CD4-positive, alpha-beta T cell treated with Interleukin-17A for 1 hour (primary cell): ENCODE data around the gene RBFA.

Source experiments
- DNase-seq: peaks from one replicate; pipeline ENCODE4 v3.0.0-alpha.2; 2020

The RBFA gene

DNA sequence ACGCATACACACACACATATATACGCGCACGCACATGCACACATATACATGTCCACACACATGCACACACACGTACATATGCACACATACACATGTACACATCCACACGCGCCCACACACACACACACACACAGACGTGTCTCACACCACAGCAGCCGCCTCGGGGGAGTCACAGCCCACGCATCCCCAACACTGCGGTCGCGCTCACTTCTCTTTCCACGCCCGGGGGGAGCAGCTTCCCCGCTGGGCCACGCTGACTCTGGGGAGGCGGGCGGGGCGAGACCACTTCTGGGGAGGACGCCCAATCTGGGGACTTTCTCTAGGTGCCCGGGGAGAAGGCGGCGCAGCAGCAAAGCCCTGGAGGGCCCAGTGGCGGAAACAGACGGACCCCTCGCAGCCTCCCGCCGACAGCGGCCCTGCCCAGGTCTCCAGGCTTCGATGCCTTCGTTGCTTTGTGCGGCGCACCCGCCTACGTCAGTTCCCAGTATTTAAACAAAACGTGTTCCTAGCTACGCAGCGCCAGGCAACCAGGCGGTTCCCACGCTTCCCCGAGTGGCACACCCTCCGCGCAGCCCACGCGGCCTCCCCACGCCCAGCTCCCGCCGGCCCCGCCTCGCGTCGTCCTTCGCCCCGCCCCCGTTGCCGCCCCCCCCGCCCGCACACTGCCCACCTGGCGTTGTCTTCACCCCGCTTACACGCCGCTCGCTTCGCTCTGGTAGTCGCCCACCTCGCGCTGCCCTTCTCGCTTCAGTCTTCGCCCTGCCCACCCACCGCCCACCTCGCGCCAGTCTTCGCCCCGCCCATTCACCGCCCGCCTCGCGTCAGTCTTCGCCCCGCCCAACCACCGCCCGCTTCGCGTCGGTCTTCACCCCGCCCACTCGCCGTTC lies 810 bp upstream of the RBFA start:
- peak; percentile 84 for DNase-seq

DNA sequence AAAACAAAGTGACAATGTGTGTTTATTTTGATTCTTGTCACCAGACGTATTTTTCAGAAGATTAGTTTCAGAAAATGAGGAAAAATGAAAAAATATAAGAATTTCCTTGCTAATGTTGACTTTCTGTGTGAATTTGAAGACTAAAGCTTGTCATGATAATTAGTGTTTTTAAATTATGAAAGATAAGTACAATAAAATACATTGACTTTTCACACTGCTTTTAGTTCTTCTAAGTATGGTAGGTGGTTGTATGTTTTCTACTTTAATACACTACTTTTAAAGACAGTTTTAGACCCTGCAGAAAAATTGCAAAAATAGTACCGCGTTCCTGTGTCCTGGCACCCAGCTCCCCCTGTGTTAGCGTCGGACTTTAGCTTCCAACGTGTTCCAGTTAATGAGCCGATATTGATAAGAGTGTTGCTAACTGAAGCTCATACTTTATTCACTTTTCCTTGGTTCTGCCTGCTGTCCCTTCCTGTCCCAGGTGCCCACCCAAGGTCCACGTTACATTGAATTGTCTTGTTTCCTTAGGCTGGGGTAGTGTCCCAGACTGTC lies 695 bp downstream of the RBFA start:
- no peak for DNase-seq

DNA sequence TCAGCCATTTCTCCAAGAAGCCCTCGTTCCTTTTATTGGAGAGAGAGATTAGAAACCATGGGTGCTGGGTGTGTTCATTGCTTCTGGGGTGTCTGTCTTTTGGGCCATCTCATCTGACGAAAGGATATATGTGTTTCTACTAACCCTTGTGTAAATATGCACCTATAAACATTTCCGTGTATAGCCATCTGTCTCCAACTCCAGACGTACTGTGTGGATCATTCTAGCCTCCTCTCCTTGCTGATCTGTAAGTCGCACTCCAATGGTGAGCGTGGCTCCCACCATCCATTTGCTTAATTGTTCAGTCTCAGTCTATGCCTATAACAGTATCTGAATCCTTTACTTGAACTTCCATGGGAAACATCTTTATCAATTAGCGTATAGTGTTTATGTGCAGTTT lies 1.8 kb downstream of the RBFA start:
- no peak for DNase-seq

DNA sequence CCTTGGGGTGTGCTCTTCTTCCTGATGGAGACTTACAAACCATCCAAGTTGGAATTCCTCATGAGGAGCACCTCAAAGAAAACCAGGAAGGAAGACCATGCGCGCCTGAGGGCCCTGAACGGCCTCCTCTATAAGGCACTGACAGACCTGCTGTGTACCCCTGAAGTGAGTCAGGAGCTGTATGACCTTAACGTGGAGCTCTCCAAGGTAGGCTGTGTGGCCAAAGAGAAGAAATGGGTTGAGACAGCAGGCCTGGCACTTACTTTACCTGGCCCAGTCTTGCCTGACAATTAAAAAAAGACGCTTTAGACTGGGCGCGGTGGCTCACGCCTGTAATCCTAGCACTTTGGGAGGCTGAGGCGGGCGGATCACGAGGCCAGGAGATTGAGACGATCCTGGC lies 3.1 kb downstream of the RBFA start:
- DNase-seq = no peak

DNA sequence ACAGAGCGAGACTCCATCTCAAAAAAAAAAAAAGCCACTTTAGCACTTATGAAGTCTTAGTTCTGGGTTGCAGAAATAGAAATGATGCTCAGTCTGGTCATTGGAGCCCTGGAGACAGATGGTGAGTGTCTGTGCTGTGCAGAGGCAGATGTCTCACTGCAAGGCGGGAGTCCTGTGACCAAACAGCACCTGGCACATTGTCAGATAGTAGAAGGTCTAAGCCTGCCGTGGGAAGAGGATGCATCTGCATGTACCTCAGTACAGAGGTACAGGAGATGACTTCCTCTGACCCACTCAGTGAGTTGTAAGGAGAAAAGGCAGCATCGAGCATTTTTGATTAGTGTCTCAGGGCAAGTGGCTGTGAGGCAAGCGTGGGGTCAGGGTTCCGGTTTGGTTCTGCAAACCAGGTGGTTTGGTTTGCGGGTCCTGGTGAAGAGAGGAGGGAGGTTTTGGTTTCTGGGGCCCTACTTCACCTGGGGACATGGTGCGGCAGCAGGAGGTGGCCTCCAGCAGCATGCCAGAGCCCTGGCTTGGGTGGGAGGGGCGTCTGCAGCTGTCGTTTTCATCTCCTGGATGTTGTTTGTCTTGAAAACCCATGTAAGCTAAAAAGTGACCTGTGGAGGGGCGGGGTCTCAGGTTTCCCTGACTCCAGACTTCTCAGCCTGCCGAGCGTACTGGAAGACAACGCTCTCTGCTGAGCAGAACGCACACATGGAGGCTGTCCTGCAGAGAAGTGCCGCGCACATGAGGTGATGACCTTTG lies 3.8 kb downstream of the RBFA start:
- DNase-seq = no peak

DNA sequence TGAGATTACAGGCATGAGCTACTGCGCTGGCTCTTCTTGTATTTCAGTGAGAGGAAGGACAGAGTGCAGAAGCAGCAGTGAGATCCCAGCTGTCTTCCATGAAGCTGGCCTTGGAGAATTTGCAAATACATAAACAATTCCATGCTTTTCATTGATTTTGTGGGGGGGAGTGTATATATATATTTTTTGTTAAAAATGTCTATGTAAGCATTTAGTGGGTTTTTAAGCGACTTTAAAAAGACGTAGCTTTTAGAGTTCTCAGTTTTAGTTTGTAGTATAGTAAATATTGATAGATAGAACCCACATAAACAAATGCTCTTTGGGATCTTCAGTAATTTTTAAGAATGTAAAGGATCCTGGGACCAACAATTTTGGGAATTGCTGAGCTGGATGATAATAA lies 6.3 kb downstream of the RBFA start:
- no peak for DNase-seq

DNA sequence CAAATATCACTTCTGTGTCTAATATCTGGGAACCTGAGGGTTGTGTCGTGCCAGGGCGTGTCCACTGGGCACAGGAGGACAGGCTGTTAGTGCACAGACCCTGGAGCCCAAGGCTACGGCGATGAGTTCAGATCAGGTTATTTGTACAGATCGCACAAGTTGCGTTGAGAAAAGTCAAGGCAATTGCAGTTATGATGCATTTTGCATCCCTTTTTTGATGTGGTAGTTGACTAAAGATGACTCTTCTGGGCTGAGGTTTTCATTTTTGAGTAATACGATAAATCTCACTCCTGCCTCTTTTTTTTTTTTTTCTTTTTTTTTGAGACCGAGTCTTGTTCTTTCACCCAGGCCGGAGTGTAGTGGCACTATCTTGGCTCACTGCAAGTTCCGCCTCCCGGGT lies 7.2 kb downstream of the RBFA start:
- DNase-seq = no peak

DNA sequence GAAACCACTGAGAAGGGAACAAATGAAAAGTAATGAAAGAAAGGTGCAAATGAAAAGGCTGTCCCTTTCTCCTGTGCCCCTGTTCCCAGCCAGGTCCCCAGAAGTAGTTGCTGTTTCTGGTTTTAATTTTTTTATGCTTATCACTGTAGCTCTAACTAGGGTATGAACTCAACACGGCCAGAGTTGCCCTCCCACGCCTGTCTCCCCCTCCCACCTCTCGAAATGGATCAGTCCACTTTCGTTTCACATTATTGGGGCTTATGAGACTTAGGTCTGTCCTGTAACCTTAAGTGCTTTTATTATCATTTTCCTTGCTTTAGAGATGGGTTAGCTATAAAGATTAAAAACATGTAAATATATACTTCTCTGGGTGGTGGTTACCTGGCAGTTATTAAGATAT lies 8.6 kb downstream of the RBFA start:
- DNase-seq = peak; percentile 17

DNA sequence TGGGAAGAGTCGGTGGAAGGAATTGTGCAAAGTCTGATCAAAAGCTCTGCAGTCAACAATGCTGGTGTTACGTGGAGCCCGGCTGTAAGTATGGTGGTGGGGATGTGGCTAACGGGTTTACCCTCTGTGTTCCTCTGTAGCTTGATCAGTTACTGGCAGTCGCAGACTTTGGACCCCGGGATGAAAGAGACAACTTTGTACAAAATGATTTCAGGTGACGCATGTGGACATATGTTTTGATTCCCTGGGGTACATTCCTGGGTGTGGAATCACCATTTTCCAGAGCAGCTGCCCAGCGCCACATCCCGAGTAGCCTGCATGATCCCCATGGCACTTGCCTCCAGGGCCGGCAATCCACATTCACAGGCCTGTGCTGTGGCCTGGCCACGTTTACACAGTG lies 9.8 kb downstream of the RBFA start:
- DNase-seq = no peak

DNA sequence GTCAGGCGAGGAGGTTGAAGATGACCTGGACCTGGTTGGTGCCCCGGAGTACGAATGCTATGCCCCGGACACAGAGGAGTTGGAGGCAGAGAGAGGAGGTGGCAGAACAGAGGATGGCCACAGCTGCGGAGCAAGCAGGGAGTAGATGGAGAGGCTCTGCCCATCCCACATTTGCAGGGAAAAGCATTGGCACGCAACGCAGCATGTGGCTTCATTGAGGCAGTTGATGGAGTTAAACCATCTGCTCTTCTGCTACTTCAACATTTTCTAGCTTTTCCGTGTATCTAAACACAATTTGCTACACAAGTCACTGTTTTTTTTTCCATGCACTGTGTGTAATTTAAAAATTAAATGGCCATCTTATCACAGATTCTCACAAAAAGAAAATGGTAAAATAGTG lies 11.8 kb downstream of the RBFA start:
- DNase-seq = no peak

DNA sequence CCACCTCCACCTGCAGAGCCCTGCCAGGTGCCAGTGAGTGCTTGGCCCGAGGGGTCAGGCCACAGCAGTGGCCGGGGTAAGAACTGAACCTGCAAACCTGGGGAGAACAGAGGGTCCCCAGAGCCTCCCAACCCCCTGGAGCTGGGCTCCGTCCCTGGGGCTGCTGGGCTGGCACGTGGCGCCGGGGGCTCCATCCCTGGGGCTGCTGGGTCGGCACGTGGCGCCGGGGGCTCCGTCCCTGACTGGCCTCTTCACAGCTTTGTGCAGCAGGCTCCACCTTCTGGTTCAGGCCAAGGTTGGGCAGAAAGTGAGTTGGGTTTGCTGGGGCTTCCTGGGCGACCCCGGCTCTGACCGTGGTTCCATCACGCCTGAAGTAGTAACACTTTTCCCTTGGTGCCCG lies 12.2 kb downstream of the RBFA start:
- no peak for DNase-seq

DNA sequence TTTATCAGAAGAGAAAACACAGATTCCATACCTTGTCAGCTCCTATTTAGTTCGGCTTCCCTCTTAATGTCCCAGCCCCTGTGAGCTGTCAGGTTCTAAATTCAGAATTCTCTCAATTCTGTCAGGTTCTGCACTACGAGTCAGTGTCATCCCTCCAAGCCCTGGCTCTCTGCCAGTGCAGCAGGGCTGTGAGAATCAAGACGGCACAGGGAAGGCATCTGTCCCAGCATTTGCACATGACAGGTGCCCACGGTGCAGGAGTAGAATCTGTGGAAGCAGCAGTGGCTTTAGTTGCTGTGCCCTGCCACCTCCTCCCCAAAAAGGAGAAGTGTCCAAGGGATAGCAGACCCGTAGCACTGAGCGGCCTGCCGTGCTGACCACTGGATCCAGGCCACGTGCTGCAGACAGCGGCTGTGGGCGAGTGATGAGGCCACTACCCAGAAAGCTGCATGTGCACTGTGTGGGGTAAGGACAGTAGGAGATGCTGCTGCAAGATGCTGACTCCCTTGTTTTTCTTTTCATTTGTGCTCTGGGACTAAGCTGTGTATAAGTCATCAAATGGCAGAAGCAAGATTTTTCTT lies 12.8 kb downstream of the RBFA start:
- no peak for DNase-seq

DNA sequence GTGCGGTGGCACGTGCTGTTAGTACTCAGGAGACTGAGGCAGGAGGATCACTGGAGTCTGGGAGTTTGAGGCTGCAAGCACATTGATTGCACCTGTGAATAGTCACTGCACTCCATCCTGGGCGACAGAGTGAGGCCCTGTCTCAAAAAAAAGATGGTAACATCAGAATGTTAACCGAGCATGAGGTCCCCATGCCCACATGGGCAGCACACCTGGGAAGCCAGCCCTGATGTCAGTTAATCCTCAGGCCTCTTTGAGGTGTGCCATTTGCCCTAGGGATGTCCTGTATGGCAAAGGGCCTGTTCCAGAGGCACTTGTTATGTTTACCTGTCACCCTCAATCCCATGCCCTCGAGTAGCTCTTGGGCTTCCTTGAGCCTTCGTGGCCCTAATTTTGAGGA lies 16.6 kb downstream of the RBFA start:
- no peak for DNase-seq

DNA sequence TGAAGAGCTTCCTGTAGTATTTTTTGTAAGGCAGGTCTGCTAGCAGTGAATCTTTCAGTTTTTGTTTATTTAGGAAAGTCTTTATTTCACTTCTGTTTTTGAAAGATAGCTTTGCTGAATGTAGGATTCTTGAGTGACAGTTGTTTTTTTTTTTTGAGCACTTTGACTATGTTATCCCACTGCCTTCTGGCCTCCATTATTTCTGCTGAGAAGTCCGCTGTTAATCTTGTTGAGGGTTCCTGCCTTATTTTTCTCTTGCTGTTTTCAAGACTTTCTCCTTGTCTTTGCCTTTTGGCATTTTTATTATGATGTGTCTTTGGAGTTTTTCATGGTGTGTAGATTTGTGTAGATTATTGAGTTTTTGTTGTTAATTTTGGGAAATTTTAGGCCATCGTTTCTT lies 21.9 kb downstream of the RBFA start:
- no peak for DNase-seq

DNA sequence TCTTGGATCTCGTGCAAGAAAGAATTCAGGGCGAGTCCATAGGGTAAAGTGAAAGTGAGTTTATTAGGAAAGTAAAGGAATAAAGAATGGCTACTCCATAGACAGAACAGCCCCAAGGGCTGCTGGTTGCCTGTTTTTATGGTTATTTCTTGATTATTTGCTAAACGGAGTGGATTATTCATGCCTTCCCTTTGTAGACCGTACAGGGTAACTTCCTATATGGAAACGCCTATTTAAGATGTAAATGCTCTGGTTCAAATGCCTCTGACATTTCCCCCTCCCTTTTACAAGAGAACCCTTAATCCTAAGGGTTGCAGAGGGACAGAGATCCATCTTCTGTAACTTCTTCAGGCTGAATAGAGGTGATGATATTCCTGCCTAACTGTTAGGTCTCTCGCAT lies 25.7 kb downstream of the RBFA start:
- DNase-seq = no peak

DNA sequence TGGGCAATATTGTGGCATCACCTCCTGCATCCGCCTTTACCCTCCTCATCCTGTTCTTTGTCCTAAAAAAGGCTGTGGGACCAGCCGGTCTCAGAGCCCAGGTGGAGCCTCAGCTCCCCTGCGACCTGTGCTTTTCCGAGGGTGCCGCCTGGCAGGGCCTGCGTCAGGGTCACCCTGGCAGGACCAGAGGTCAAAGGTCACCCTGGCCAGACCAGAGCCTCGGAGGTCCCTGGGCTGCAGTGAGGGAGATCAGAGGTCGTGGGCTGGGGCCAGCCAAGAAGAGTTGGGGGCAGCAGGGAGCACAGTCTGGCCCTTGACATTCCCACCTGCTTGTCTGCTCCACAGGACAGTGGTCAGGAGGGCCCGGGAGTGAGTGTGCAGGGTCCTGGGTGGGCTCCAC lies 31.5 kb downstream of the RBFA start:
- no peak for DNase-seq

DNA sequence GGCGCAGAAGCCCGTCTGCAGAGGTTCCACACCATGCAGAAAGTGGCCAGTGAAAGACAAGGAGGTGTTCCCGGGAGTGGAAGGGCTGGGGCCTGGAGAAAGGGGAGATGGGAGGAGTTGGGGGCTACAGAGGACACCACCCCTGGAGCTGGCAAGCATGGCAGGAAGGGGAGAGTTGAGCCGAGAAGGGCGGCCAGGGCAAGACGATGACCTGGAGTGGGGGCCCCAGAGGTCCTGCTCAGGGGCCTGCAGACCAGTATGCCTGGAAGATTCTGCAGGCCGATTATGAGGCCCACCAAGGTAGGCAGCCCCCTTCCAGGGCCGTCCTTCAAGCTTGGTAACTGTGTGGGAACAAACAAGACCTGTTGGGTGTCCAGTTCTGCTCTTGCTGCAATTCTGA lies 33.1 kb downstream of the RBFA start:
- DNase-seq = no peak

DNA sequence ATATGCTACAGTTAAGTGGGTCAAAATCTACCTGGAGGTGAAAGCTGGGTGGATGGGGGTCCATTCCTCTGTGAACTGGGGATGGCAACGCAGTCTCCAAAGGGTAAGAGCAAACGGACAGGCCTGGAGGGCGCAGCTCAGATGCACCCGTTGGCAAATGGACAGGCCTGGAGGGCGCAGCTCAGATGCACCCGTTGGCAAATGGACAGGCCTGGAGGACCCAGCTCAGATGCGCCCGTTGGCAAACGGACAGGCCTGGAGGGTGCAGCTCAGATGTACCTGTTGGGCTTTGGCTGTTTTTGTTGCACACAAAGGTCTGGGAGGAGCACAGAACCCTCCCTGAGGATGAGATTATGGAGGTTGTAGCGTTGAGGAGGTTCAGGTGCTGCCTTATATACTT lies 33.7 kb downstream of the RBFA start:
- DNase-seq = no peak

DNA sequence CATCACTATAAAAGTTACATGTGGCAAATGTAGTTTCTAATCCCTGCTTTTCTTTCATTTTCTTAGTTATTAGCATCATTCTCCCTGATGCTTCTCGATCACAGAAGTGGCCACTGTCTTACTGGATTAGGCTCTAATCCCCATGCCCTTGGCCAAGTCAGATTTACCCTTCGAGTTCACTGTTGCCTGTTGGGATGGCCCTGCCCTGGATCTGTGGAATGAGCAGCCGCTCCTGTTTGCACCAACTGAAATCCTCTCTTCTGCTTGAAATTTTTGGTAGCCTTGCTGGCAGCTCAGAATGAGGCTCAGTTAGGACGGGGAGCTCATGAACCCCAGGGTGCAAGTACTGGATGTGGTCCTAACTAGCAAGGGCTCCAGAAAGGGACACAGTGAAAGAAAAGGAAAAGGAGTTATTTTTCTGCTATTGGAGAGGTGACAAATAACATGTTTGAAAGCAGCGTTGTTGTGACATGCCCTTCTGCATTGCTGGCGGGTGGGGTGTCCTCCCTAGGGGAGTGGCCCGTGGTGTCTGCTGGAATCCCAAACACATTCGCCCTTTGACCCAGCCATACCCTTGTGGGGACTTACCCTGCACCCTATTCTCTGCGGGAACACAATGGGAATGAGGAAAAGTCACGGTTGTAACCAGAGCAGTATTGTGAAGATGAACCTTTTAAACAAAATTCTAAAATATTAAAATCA lies 34.5 kb downstream of the RBFA start:
- no peak for DNase-seq

DNA sequence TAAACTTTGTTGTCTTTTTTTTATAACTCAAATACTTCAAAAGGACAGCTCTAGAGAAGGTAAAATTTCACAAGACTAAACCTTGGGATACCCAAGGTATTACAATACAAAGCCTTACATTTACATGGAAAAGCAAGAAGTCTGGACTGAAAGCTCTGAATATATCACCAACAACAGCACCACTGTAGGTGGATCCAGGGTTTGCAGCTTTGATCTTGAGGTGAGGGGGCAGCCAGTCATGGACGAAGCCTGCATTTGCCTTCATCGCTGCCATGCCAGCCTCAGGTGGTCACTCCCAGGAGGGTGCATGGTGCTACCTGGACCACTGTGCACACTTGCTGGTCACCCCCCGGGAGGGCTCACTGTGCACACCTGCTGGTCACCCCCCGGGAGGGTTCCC lies 36.6 kb downstream of the RBFA start:
- no peak for DNase-seq

DNA sequence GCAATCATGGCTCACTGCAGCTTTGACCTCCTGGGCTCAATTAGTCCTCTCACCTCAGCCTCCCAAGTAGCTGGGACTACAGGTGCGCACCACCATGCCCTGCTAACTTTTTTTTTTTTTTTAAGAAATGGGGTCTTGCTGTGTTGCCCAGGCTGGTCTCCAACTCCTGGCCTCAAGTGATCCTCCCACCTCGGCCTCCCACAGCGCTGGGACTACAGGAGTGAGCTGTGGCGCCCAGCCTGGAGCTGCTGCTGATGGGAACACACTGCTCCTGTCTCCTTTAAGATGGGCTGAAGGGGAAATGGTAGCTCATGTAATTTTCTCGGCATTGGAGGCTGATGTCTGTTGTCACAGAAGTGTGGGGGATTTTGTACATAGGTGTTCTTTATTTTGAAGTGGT lies 39.9 kb downstream of the RBFA start:
- DNase-seq = no peak

DNA sequence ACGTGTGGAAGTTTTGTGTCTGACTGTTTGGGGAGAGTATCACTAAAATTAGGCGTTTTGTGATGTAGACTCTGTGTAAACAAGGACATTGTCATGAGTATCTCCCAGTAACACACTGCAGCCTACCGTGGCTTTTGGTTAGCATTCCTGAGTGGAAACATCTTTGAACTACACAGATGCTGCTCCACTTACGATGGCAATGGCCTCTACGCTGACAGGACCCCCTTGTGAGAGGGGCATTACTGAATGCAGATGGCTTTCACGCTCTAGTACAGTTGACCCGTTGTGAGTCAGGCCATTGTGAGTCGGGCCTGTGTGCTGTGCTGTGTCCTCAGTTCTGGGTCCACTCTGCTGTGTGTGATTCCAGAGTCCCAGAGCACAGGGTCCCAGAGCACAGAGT lies 40.5 kb downstream of the RBFA start:
- no peak for DNase-seq

DNA sequence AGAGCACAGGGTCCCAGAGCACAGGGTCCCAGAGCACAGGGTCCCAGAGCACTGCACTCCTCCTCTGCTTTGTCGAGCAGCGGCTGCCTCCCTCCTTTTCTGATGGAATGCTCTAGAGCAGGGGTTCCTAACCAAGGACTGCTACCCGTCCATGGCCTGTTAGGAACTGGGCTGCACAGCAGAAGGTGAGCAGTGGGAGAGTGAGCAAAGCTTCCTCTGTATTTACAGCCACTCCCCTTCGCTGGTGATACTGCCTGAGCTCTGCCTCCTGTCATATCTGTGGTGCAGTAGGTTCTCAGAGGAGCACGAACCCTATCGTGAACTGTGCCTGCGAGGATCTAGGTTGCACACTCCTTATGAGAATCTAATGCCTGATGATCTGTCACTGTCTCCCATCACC lies 41.7 kb downstream of the RBFA start:
- no peak for DNase-seq
